ENCODE results near the gene WNT6. TPM values are rescaled to one million over a fixed set of nuclear protein-coding genes. Genes with fewer than 3 reads are reported as not detected.

Gene WNT6
- total RNA-seq, 1 experiment from 2014 or later, result 8.1 TPM

DNA sequence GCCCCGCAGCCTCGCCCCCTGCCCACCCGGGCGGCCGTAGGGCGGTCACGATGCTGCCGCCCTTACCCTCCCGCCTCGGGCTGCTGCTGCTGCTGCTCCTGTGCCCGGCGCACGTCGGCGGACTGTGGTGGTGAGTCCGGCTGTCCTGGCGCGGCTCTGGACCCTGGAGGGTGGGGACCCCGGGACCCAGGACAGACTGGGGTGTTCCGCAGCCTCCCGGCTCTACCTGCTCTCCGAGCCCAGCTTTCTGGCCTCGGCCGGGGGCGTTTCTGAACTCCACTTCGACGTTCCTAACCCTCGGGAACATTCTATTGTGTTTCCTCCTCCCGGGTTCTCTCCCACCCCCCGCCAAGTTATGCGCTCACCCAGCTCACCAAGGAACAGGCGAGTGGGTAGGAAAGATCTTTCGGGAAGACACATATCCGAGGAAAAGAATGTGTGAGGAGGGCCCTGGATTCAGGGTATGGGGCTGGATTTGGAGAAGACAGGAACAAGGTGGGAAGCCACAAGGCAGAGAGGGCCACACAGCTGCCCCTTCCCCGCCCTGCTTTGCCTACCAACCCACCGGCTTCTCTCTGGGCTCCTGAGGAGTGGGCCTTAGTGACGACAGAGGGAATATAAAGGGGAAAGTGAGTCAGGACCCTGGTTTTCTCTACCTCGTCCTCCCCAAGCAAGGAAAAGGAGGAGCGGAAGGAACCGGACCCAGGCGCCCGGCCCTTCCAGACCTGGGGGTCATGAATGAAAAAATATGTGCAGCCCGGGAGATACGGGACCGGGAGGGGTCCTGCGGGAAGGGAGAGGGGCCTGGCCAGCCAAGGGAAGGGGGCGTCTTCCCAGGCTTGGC is 605 bp downstream of the WNT6 start:
- H3K4me3 ChIP-seq (ENCODE audit: low read depth in 2 of 2, low read length in 2 of 2), result peak overlapping the region; percentile 40 to 44
- intact Hi-C loops (cut with micrococcal nuclease; ENCODE audit: unreplicated experiment), result loop anchor here (10.0 kb wide), 1 partner anchor 295 kb away; no protein-coding TSS in a partner anchor
- no peaks in the 10 kb centered on the region for H3K9me3 ChIP-seq (ENCODE audit: control insufficient read depth, insufficient read depth, low read depth, low read length)
- CTCF ChIA-PET, result interaction anchor here (0.6 kb wide), 2 partner anchors 78 to 142 kb away, joined by 4 to 5 read pairs; no protein-coding TSS in a partner anchor
- DNase-seq (ENCODE audit: low read depth, low spot score) (no peak), ATAC-seq (peak; percentile 49)
- POLR2A ChIA-PET, result no interaction called here
- 0 out of 2 replicates have a peak overlapping the region, but pooled peaks have one; percentile 23 for H3K27ac ChIP-seq (ENCODE audit: low read length)
- H3K4me1 ChIP-seq (ENCODE audit: control insufficient read depth, insufficient read depth, low read length), result peaks cover 19% of the 10 kb centered on the region
- in situ Hi-C loops (cut with HindIII; ENCODE audit: low pct_unique_long_range_greater_than_20kb, low sequenced_read_pairs), result no loop called here
- peaks cover 10% of the 10 kb centered on the region for H3K27me3 ChIP-seq (ENCODE audit: control insufficient read depth, insufficient read depth, low read length)
- TF ChIP-seq TCF7L2 (IDR thresholded peaks at IDR 0.05; ENCODE audit: low read depth, low read length) (no peak), POLR2AphosphoS5 (IDR thresholded peaks at IDR 0.05; ENCODE audit: low read depth, low read length) (no peak), SIN3A (IDR thresholded peaks at IDR 0.05; ENCODE audit: borderline replicate concordance, insufficient read depth, low read depth, low read length) (no peak)
- TF ChIP-seq, protein P1, sequence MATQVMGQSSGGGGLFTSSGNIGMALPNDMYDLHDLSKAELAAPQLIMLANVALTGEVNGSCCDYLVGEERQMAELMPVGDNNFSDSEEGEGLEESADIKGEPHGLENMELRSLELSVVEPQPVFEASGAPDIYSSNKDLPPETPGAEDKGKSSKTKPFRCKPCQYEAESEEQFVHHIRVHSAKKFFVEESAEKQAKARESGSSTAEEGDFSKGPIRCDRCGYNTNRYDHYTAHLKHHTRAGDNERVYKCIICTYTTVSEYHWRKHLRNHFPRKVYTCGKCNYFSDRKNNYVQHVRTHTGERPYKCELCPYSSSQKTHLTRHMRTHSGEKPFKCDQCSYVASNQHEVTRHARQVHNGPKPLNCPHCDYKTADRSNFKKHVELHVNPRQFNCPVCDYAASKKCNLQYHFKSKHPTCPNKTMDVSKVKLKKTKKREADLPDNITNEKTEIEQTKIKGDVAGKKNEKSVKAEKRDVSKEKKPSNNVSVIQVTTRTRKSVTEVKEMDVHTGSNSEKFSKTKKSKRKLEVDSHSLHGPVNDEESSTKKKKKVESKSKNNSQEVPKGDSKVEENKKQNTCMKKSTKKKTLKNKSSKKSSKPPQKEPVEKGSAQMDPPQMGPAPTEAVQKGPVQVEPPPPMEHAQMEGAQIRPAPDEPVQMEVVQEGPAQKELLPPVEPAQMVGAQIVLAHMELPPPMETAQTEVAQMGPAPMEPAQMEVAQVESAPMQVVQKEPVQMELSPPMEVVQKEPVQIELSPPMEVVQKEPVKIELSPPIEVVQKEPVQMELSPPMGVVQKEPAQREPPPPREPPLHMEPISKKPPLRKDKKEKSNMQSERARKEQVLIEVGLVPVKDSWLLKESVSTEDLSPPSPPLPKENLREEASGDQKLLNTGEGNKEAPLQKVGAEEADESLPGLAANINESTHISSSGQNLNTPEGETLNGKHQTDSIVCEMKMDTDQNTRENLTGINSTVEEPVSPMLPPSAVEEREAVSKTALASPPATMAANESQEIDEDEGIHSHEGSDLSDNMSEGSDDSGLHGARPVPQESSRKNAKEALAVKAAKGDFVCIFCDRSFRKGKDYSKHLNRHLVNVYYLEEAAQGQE (IDR thresholded peaks at IDR 0.05; ENCODE audit: insufficient read depth in 1 of 2, low read depth in 2 of 2, low read length in 1 of 2), result no peak
- TF ChIP-seq, protein P2, sequence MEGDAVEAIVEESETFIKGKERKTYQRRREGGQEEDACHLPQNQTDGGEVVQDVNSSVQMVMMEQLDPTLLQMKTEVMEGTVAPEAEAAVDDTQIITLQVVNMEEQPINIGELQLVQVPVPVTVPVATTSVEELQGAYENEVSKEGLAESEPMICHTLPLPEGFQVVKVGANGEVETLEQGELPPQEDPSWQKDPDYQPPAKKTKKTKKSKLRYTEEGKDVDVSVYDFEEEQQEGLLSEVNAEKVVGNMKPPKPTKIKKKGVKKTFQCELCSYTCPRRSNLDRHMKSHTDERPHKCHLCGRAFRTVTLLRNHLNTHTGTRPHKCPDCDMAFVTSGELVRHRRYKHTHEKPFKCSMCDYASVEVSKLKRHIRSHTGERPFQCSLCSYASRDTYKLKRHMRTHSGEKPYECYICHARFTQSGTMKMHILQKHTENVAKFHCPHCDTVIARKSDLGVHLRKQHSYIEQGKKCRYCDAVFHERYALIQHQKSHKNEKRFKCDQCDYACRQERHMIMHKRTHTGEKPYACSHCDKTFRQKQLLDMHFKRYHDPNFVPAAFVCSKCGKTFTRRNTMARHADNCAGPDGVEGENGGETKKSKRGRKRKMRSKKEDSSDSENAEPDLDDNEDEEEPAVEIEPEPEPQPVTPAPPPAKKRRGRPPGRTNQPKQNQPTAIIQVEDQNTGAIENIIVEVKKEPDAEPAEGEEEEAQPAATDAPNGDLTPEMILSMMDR (IDR thresholded peaks at IDR 0.05), result no peak
- BruUV-seq (replicated peaks), result no TSS peak
- H3K36me3 ChIP-seq (ENCODE audit: control insufficient read depth, insufficient read depth, low read length), result no peaks in the 10 kb centered on the region

- TF ChIP-seq, protein P1 (IDR thresholded peaks at IDR 0.05; ENCODE audit: insufficient read depth in 1 of 2, low read depth in 2 of 2, low read length in 1 of 2), result no peak
- TF ChIP-seq SIN3A (IDR thresholded peaks at IDR 0.05; ENCODE audit: borderline replicate concordance, insufficient read depth, low read depth, low read length), result no peak
- TF ChIP-seq POLR2AphosphoS5 (IDR thresholded peaks at IDR 0.05; ENCODE audit: low read depth, low read length), result no peak
- TF ChIP-seq TCF7L2 (IDR thresholded peaks at IDR 0.05; ENCODE audit: low read depth, low read length), result no peak
- TF ChIP-seq, protein P2 (IDR thresholded peaks at IDR 0.05), result no peak
- peaks cover 10% of the 10 kb centered on the region for H3K27me3 ChIP-seq (ENCODE audit: control insufficient read depth, insufficient read depth, low read length)
- ChIA-PET CTCF (no interaction called here), POLR2A (no interaction called here)
- ATAC-seq, result no peak; the same call in 1 of the 2 replicates
- H3K4me3 ChIP-seq (ENCODE audit: low read depth in 2 of 2, low read length in 2 of 2), result peak overlapping the region in 1 of 2 experiments; percentile 44; a peak in 2 of 4 replicates
- H3K4me1 ChIP-seq (ENCODE audit: control insufficient read depth, insufficient read depth, low read length), result peaks cover 17% of the 10 kb centered on the region
- intact Hi-C loops (cut with micrococcal nuclease; ENCODE audit: unreplicated experiment), result no loop called here
- no peak overlapping the region for H3K27ac ChIP-seq (ENCODE audit: low read length)
- no peak for DNase-seq (ENCODE audit: low read depth, low spot score)
- in situ Hi-C loops (cut with HindIII; ENCODE audit: low pct_unique_long_range_greater_than_20kb, low sequenced_read_pairs), result no loop called here
- H3K9me3 ChIP-seq (ENCODE audit: control insufficient read depth, insufficient read depth, low read depth, low read length), result no peaks in the 10 kb centered on the region
- no TSS peak for BruUV-seq (replicated peaks)
- no peaks in the 10 kb centered on the region for H3K36me3 ChIP-seq (ENCODE audit: control insufficient read depth, insufficient read depth, low read length)
Measured at GRCh38 chr2:218860950-218861381, 1.4 kb downstream of the WNT6 start.
